ENCODE results near the gene ACVR2B.

The ACVR2B gene

GRCh38 chr3:38507120-38507519, 53.4 kb downstream of the ACVR2B start:
- WGBS (ENCODE audit: extremely low coverage, insufficient coverage, low lambda C conversion rate), result no CpG with 5 or more reads among the region's 2 CpGs
- Histone ChIP-seq H4K5ac (ENCODE audit: low read length) (no peak overlapping the region), H3K79me1 (ENCODE audit: low read length) (no peaks in the 10 kb centered on the region), H2BK120ac (ENCODE audit: low read depth, low read length) (no peak overlapping the region), H3K18ac (ENCODE audit: low read length) (no peak overlapping the region), H3K36me3 (ENCODE audit: control insufficient read depth, insufficient read depth, low read length) (peaks cover 2% of the 10 kb centered on the region), H2BK15ac (replicated peaks; ENCODE audit: low read depth) (no peak overlapping the region), H2BK5ac (ENCODE audit: low read length) (no peak overlapping the region), H3K9ac (ENCODE audit: low read length) (no peak overlapping the region), H3K27ac (ENCODE audit: low read depth, low read length) (no peak overlapping the region), H3K27me3 (ENCODE audit: insufficient read depth, low read length, poor library complexity) (no peaks in the 10 kb centered on the region), H3K4me3 (ENCODE audit: low read length) (no peak overlapping the region), H3K79me2 (ENCODE audit: control insufficient read depth, insufficient read depth, low read length) (no peaks in the 10 kb centered on the region), H2AK5ac (ENCODE audit: low read length) (no peak overlapping the region), H4K8ac (ENCODE audit: low read depth, low read length) (no peak overlapping the region), H3K4me2 (ENCODE audit: low read length) (no peak overlapping the region), H3K4me1 (ENCODE audit: control insufficient read depth, low read depth, low read length) (no peaks in the 10 kb centered on the region), H3K4ac (ENCODE audit: low read depth, low read length) (no peak overlapping the region), H3K23ac (ENCODE audit: low read length) (no peak overlapping the region), H3K56ac (ENCODE audit: low read length) (no peak overlapping the region)
- no peak for DNase-seq

DNA sequence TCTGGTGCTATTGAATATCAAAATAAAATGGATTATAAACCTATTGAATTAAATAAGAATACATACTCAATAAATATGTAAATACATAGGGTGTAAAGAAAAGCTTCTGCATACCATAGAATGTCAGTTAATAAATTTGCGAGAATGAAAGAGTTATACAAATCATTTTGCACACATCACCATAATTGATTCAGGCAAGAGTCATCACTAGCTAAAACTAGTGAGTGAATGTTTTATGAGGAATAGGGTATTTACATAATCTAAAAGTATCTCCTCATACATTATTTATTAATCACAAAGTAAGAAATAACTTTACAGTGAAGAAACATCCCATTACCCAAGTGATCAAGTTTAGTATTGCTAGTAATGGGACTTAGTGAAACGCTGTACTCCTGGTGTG, 56.0 kb downstream of the ACVR2B start:
- H3K4ac ChIP-seq (ENCODE audit: low read depth, low read length), result no peak overlapping the region
- H3K4me3 ChIP-seq (ENCODE audit: low read length), result no peak overlapping the region
- WGBS (ENCODE audit: extremely low coverage, insufficient coverage, low lambda C conversion rate), result no CpG with 5 or more reads among the region's 2 CpGs
- no peak overlapping the region for H3K18ac ChIP-seq (ENCODE audit: low read length)
- no peaks in the 10 kb centered on the region for H3K79me1 ChIP-seq (ENCODE audit: low read length)
- H2AK5ac ChIP-seq (ENCODE audit: low read length), result no peak overlapping the region
- no peak overlapping the region for H3K4me2 ChIP-seq (ENCODE audit: low read length)
- no peak overlapping the region for H3K56ac ChIP-seq (ENCODE audit: low read length)
- H3K27me3 ChIP-seq (ENCODE audit: insufficient read depth, low read length, poor library complexity), result no peaks in the 10 kb centered on the region
- H2BK5ac ChIP-seq (ENCODE audit: low read length), result no peak overlapping the region
- no peak overlapping the region for H3K27ac ChIP-seq (ENCODE audit: low read depth, low read length)
- no peak overlapping the region for H3K9ac ChIP-seq (ENCODE audit: low read length)
- no peak overlapping the region for H3K23ac ChIP-seq (ENCODE audit: low read length)
- no peak overlapping the region for H4K5ac ChIP-seq (ENCODE audit: low read length)
- no peak overlapping the region for H4K8ac ChIP-seq (ENCODE audit: low read depth, low read length)
- DNase-seq, result no peak
- H2BK120ac ChIP-seq (ENCODE audit: low read depth, low read length), result no peak overlapping the region
- no peaks in the 10 kb centered on the region for H3K79me2 ChIP-seq (ENCODE audit: control insufficient read depth, insufficient read depth, low read length)
- H2BK15ac ChIP-seq (replicated peaks; ENCODE audit: low read depth), result no peak overlapping the region
- H3K36me3 ChIP-seq (ENCODE audit: control insufficient read depth, insufficient read depth, low read length), result peaks cover 2% of the 10 kb centered on the region
- no peaks in the 10 kb centered on the region for H3K4me1 ChIP-seq (ENCODE audit: control insufficient read depth, low read depth, low read length)

- Histone ChIP-seq H3K56ac (ENCODE audit: low read length) (no peak overlapping the region), H3K4me2 (ENCODE audit: low read length) (no peak overlapping the region), H3K36me3 (ENCODE audit: control insufficient read depth, insufficient read depth, low read length) (peaks cover 2% of the 10 kb centered on the region), H3K79me1 (ENCODE audit: low read length) (no peaks in the 10 kb centered on the region), H2BK15ac (replicated peaks; ENCODE audit: low read depth) (no peak overlapping the region), H2BK120ac (ENCODE audit: low read depth, low read length) (no peak overlapping the region), H4K5ac (ENCODE audit: low read length) (no peak overlapping the region), H3K18ac (ENCODE audit: low read length) (no peak overlapping the region), H3K27me3 (ENCODE audit: insufficient read depth, low read length, poor library complexity) (no peaks in the 10 kb centered on the region), H2AK5ac (ENCODE audit: low read length) (no peak overlapping the region), H3K4me1 (ENCODE audit: control insufficient read depth, low read depth, low read length) (no peaks in the 10 kb centered on the region), H2BK5ac (ENCODE audit: low read length) (no peak overlapping the region), H3K79me2 (ENCODE audit: control insufficient read depth, insufficient read depth, low read length) (no peaks in the 10 kb centered on the region), H3K4me3 (ENCODE audit: low read length) (no peak overlapping the region), H3K9ac (ENCODE audit: low read length) (no peak overlapping the region), H3K4ac (ENCODE audit: low read depth, low read length) (no peak overlapping the region), H4K8ac (ENCODE audit: low read depth, low read length) (no peak overlapping the region), H3K27ac (ENCODE audit: low read depth, low read length) (no peak overlapping the region), H3K23ac (ENCODE audit: low read length) (no peak overlapping the region)
- no peak for DNase-seq
These were observed 56.9 kb downstream of the ACVR2B start for GRCh38 chr3:38510631-38511030.

DNA sequence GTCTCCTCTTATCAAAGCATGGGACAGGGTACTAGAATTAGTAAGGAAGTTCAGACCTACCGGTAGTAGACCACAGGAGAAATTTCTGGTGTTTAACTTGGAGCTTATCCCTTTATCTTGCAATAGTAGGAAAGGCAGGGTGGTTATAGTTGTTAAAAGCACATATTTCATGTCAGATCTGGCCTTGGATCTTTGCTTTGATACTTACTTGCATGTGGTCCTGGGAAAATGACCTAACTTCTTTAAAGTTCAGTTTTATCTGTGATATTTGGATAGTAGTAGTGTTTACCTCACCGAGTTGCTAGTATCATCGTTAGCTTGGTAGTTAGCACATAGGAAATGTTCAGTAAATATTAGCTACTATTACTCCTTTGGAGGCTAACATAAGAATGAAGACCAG, 57.9 kb downstream of the ACVR2B start:
- Histone ChIP-seq H3K27me3 (ENCODE audit: insufficient read depth, low read length, poor library complexity) (no peaks in the 10 kb centered on the region), H3K4me1 (ENCODE audit: control insufficient read depth, low read depth, low read length) (no peaks in the 10 kb centered on the region), H3K79me2 (ENCODE audit: control insufficient read depth, insufficient read depth, low read length) (no peaks in the 10 kb centered on the region), H4K5ac (ENCODE audit: low read length) (no peak overlapping the region), H2BK5ac (ENCODE audit: low read length) (no peak overlapping the region), H3K36me3 (ENCODE audit: control insufficient read depth, insufficient read depth, low read length) (peaks cover 2% of the 10 kb centered on the region), H3K18ac (ENCODE audit: low read length) (no peak overlapping the region), H3K27ac (ENCODE audit: low read depth, low read length) (no peak overlapping the region), H2BK15ac (replicated peaks; ENCODE audit: low read depth) (no peak overlapping the region), H2BK120ac (ENCODE audit: low read depth, low read length) (no peak overlapping the region), H3K23ac (ENCODE audit: low read length) (no peak overlapping the region), H2AK5ac (ENCODE audit: low read length) (no peak overlapping the region), H3K56ac (ENCODE audit: low read length) (no peak overlapping the region), H4K8ac (ENCODE audit: low read depth, low read length) (no peak overlapping the region), H3K79me1 (ENCODE audit: low read length) (no peaks in the 10 kb centered on the region), H3K4ac (ENCODE audit: low read depth, low read length) (no peak overlapping the region), H3K4me3 (ENCODE audit: low read length) (no peak overlapping the region), H3K4me2 (ENCODE audit: low read length) (no peak overlapping the region), H3K9ac (ENCODE audit: low read length) (no peak overlapping the region)
- no peak for DNase-seq
- no CpG with 5 or more reads among the region's 3 CpGs for WGBS (ENCODE audit: extremely low coverage, insufficient coverage, low lambda C conversion rate)

DNA sequence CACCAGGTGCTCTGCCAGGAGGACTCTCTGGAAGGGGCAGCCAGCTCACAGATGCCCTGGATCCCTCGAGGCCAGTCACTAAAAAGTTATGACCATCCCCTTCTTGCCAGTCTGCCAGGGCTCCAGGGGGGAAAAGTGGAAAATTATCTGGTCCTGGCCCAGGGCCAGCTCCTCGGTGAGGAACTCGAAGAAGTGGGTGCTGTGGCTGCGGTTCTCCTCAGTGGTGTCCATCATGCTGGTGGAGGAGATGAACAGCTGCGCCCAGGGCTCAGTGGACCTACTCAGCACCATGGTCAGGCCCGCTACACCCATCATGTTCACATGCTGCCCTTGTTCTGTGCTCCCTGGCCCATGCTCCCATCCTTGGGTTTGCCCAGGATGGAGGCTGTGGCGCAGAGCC, 61.7 kb downstream of the ACVR2B start:
- Histone ChIP-seq H3K9ac (ENCODE audit: low read length) (no peak overlapping the region), H2BK15ac (replicated peaks; ENCODE audit: low read depth) (no peak overlapping the region), H2AK5ac (ENCODE audit: low read length) (no peak overlapping the region), H3K4me2 (ENCODE audit: low read length) (no peak overlapping the region), H3K4me1 (ENCODE audit: control insufficient read depth, low read depth, low read length) (no peaks in the 10 kb centered on the region), H3K36me3 (ENCODE audit: control insufficient read depth, insufficient read depth, low read length) (no peaks in the 10 kb centered on the region), H3K79me2 (ENCODE audit: control insufficient read depth, insufficient read depth, low read length) (no peaks in the 10 kb centered on the region), H3K4ac (ENCODE audit: low read depth, low read length) (no peak overlapping the region), H3K4me3 (ENCODE audit: low read length) (no peak overlapping the region), H3K23ac (ENCODE audit: low read length) (no peak overlapping the region), H3K79me1 (ENCODE audit: low read length) (no peaks in the 10 kb centered on the region), H4K8ac (ENCODE audit: low read depth, low read length) (no peak overlapping the region), H3K27ac (ENCODE audit: low read depth, low read length) (no peak overlapping the region), H2BK5ac (ENCODE audit: low read length) (no peak overlapping the region), H3K18ac (ENCODE audit: low read length) (no peak overlapping the region), H4K5ac (ENCODE audit: low read length) (no peak overlapping the region), H3K56ac (ENCODE audit: low read length) (no peak overlapping the region), H2BK120ac (ENCODE audit: low read depth, low read length) (no peak overlapping the region), H3K27me3 (ENCODE audit: insufficient read depth, low read length, poor library complexity) (no peaks in the 10 kb centered on the region)
- DNase-seq, result no peak
- no CpG with 5 or more reads among the region's 7 CpGs for WGBS (ENCODE audit: extremely low coverage, insufficient coverage, low lambda C conversion rate)

GRCh38 chr3:38516669-38517068, 63.0 kb downstream of the ACVR2B start:
- H4K5ac ChIP-seq (ENCODE audit: low read length), result no peak overlapping the region
- no CpG with 5 or more reads among the region's 1 CpG for WGBS (ENCODE audit: extremely low coverage, insufficient coverage, low lambda C conversion rate)
- H3K18ac ChIP-seq (ENCODE audit: low read length), result no peak overlapping the region
- no peak overlapping the region for H2AK5ac ChIP-seq (ENCODE audit: low read length)
- no peak overlapping the region for H3K4me2 ChIP-seq (ENCODE audit: low read length)
- H3K4me3 ChIP-seq (ENCODE audit: low read length), result no peak overlapping the region
- no peak overlapping the region for H2BK15ac ChIP-seq (replicated peaks; ENCODE audit: low read depth)
- H3K9ac ChIP-seq (ENCODE audit: low read length), result no peak overlapping the region
- no peak overlapping the region for H3K4ac ChIP-seq (ENCODE audit: low read depth, low read length)
- no peaks in the 10 kb centered on the region for H3K36me3 ChIP-seq (ENCODE audit: control insufficient read depth, insufficient read depth, low read length)
- H2BK120ac ChIP-seq (ENCODE audit: low read depth, low read length), result no peak overlapping the region
- no peak overlapping the region for H3K23ac ChIP-seq (ENCODE audit: low read length)
- no peaks in the 10 kb centered on the region for H3K27me3 ChIP-seq (ENCODE audit: insufficient read depth, low read length, poor library complexity)
- no peak for DNase-seq
- H3K4me1 ChIP-seq (ENCODE audit: control insufficient read depth, low read depth, low read length), result no peaks in the 10 kb centered on the region
- no peaks in the 10 kb centered on the region for H3K79me2 ChIP-seq (ENCODE audit: control insufficient read depth, insufficient read depth, low read length)
- H3K56ac ChIP-seq (ENCODE audit: low read length), result no peak overlapping the region
- no peak overlapping the region for H2BK5ac ChIP-seq (ENCODE audit: low read length)
- H3K79me1 ChIP-seq (ENCODE audit: low read length), result no peaks in the 10 kb centered on the region
- H4K8ac ChIP-seq (ENCODE audit: low read depth, low read length), result no peak overlapping the region
- no peak overlapping the region for H3K27ac ChIP-seq (ENCODE audit: low read depth, low read length)
